PC-3 (cell line): ENCODE results near the gene CRTC1. TPM values are rescaled to one million over a fixed set of nuclear protein-coding genes. Genes with fewer than 3 reads are reported as not detected.

ENCODE experiments used
- ATAC-seq: fragments of 200-7000 bp; cut with Tn5 transposase; 2 replicates; pipeline ENCODE4 v1.9.1; 2020; ENCODE audit warnings: mild to moderate bottlenecking, moderate library complexity
- BruUV-seq: library from RNA; stranded (reverse); fragments of 400-500 nt; replicated peaks from 2 replicates; lab custom pipeline; 2021; lab: Mats Ljungman, UMichigan
- CTCF ChIA-PET: fragments of 300-600 bp; sonication (Branson Sonifier 250); formaldehyde crosslinking; loops from one replicate; lab custom pipeline; 2022; ENCODE audit warnings: antibody characterized with exemption; lab: Charles Lee
- POLR2A ChIA-PET: fragments of 300-600 bp; sonication (Branson Sonifier 250); formaldehyde crosslinking; loops from one replicate; lab custom pipeline; 2022; ENCODE audit warnings: antibody characterized with exemption; ENCODE audit not compliant: unreplicated experiment; lab: Charles Lee
- DNase-seq: peaks from one replicate; pipeline ENCODE4 v3.0.0-alpha.2; 2015
- H2AFZ ChIP-seq: fragments of 300-600 bp; sonication (generic); 2 replicates; pipeline ENCODE4 v1.6.0; 2016; ENCODE audit warnings: antibody characterized with exemption, low read length
- H3F3A ChIP-seq: fragments of 300-600 bp; sonication (generic); one replicate; pipeline ENCODE4 v1.6.0; 2017; ENCODE audit warnings: antibody characterized with exemption, low read length, control low read depth, mild to moderate bottlenecking; ENCODE audit not compliant: unreplicated experiment
- H3K27ac ChIP-seq: fragments of 300-600 bp; sonication (generic); 2 replicates; pipeline ENCODE4 v1.5.1; 2016; ENCODE audit warnings: mild to moderate bottlenecking, low read length
- H3K27me3 ChIP-seq: fragments of 300-600 bp; sonication (generic); 2 replicates; pipeline ENCODE4 v1.6.1; 2016; ENCODE audit warnings: low read length, mixed read lengths
- H3K36me3 ChIP-seq: fragments of 300-600 bp; sonication (generic); 2 replicates; pipeline ENCODE4 v1.6.1; 2016; ENCODE audit warnings: low read depth, mixed run types, low read length, mixed read lengths
- H3K4me1 ChIP-seq: fragments of 300-600 bp; sonication (generic); 2 replicates; pipeline ENCODE4 v1.5.1; 2016; ENCODE audit warnings: low read length; ENCODE audit not compliant: insufficient read depth
- H3K4me2 ChIP-seq: fragments of 300-600 bp; sonication (generic); 2 replicates; pipeline ENCODE4 v1.6.0; 2016; ENCODE audit warnings: low read length
- H3K4me3 ChIP-seq: fragments of 300-600 bp; sonication (generic); 2 replicates; pipeline ENCODE4 v1.5.1; 2016; ENCODE audit warnings: mild to moderate bottlenecking, low read length, mixed read lengths
- H3K79me2 ChIP-seq: fragments of 300-600 bp; sonication (generic); 2 replicates; pipeline ENCODE4 v1.6.1; 2017; ENCODE audit warnings: low read length, mixed read lengths
- H3K9ac ChIP-seq: fragments of 300-600 bp; sonication (generic); 2 replicates; pipeline ENCODE4 v1.6.0; 2016; ENCODE audit warnings: mild to moderate bottlenecking, low read length
- H3K9me2 ChIP-seq: fragments of 300-600 bp; sonication (generic); replicated peaks from 2 replicates; pipeline ENCODE4 v1.6.1; 2016; ENCODE audit warnings: mixed run types, low read length, mixed read lengths
- H3K9me3 ChIP-seq: fragments of 300-600 bp; sonication (generic); 2 replicates; pipeline ENCODE4 v1.6.1; 2016; ENCODE audit warnings: low read length, mixed read lengths
- H4K20me1 ChIP-seq: fragments of 300-600 bp; sonication (generic); 2 replicates; pipeline ENCODE4 v1.6.1; 2016; ENCODE audit warnings: low read length, mixed read lengths
- EZH2 ChIP-seq: fragments of 300-600 bp; sonication (generic); IDR thresholded peaks from one replicate; pipeline ENCODE4 v1.6.1; 2017; ENCODE audit warnings: antibody characterized with exemption, mild to moderate bottlenecking, low read length; ENCODE audit not compliant: unreplicated experiment
- EZH2phosphoT487 ChIP-seq: fragments of 300-600 bp; sonication (generic); IDR thresholded peaks from 2 replicates; pipeline ENCODE4 v1.6.1; 2018; ENCODE audit warnings: mild to moderate bottlenecking, antibody characterized with exemption, low read length, borderline replicate concordance
- intact Hi-C: fragments of 100-400 bp; cut with micrococcal nuclease; formaldehyde crosslinking; loops from 2 replicates; pipeline ENCODE4 v1.9.0; 2023
- total RNA-seq: library from RNA; depleted of rRNA; stranded (reverse); fragments of >200 nt; gene quantifications from 2 replicates; pipeline ENCODE4 v1.2.3, GENCODE V29; 2014
- TF ChIP-seq, protein P1 (sequence below): fragments of 300-600 bp; sonication (generic); conservative IDR thresholded peaks from 2 replicates; pipeline ENCODE4 v1.5.1; 2017; ENCODE audit warnings: antibody characterized with exemption, low read depth, mild to moderate bottlenecking, low read length

CRTC1 gene
- total RNA-seq, 1 experiment from 2014 or later = 6.7 TPM

DNA sequence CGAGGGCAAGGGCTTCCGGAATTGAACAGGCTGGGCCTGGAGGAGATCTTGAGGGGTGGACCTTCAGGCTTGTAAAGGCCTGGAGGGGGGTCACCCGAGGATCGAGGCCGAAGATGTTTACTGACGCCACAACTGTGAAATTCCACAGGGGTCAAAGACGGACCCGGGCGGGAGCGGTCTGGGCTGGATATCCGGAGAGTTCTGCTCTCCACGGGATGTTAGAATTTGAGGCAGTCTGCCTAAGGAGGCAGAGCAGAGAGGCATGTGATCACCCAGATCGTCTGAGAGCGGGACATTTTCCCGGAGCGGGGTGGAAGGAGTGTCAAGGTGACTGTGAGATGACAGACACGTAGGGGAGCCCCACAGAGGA is 33.5 kb upstream of the CRTC1 start:
- TF ChIP-seq EZH2phosphoT487 = no peak
- TF ChIP-seq, protein P1, sequence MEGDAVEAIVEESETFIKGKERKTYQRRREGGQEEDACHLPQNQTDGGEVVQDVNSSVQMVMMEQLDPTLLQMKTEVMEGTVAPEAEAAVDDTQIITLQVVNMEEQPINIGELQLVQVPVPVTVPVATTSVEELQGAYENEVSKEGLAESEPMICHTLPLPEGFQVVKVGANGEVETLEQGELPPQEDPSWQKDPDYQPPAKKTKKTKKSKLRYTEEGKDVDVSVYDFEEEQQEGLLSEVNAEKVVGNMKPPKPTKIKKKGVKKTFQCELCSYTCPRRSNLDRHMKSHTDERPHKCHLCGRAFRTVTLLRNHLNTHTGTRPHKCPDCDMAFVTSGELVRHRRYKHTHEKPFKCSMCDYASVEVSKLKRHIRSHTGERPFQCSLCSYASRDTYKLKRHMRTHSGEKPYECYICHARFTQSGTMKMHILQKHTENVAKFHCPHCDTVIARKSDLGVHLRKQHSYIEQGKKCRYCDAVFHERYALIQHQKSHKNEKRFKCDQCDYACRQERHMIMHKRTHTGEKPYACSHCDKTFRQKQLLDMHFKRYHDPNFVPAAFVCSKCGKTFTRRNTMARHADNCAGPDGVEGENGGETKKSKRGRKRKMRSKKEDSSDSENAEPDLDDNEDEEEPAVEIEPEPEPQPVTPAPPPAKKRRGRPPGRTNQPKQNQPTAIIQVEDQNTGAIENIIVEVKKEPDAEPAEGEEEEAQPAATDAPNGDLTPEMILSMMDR = no peak
- TF ChIP-seq EZH2 = no peak
- no peaks in the 10 kb centered on the region for H3F3A ChIP-seq
- H3K4me1 ChIP-seq = no peaks in the 10 kb centered on the region
- H3K4me3 ChIP-seq = no peak overlapping the region
- CTCF ChIA-PET = no interaction called here
- no peaks in the 10 kb centered on the region for H3K27me3 ChIP-seq
- DNase-seq (no peak), ATAC-seq (no peak)
- H3K9me3 ChIP-seq = no peaks in the 10 kb centered on the region
- no peak overlapping the region for H3K4me2 ChIP-seq
- H3K9ac ChIP-seq = no peak overlapping the region
- H3K36me3 ChIP-seq = no peaks in the 10 kb centered on the region
- intact Hi-C loops = no loop called here
- no peak overlapping the region for H3K27ac ChIP-seq
- H3K79me2 ChIP-seq = peaks cover 10% of the 10 kb centered on the region
- H3K9me2 ChIP-seq = no peaks in the 10 kb centered on the region
- POLR2A ChIA-PET = no interaction called here
- BruUV-seq = no TSS peak
- no peak overlapping the region for H2AFZ ChIP-seq
- H4K20me1 ChIP-seq = no peaks in the 10 kb centered on the region

DNA sequence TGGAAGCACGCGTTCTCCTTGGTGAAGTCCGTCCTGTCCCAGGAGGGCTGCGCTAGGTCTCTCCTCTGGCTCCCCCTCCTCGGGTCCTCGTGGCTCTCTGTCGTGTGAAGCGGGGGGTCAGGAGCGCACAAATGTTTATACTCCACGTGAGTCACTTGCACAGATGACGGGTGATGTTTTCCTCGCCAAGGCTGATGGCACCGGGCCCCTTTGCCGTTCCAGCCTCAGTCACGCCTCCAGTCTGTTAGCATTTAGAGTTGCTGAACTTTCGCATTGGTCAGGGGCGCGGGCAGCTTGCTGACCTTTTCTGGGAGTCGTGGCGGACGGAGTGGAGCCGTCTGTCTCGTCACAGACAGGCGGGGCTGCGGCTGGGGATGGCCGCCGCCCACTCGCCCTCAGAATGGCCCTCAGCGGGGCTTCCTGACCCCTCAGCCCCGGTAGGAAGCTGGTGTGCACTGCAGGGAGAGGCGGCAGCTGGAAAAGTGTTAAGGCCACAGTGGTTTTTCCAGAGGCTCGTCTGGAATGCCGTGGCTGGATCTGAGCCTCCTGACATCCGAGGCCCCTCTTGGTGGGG is 32.9 kb upstream of the CRTC1 start:
- no peaks in the 10 kb centered on the region for H3K9me2 ChIP-seq
- intact Hi-C loops = no loop called here
- ChIA-PET CTCF (no interaction called here), POLR2A (no interaction called here)
- no peaks in the 10 kb centered on the region for H3K9me3 ChIP-seq
- no peak overlapping the region for H2AFZ ChIP-seq
- no peaks in the 10 kb centered on the region for H3K36me3 ChIP-seq
- H3K27me3 ChIP-seq = no peaks in the 10 kb centered on the region
- no peaks in the 10 kb centered on the region for H3K4me1 ChIP-seq
- no TSS peak for BruUV-seq
- H3K4me3 ChIP-seq = no peak overlapping the region
- H3K27ac ChIP-seq = no peak overlapping the region
- no peak for TF ChIP-seq EZH2phosphoT487
- no peak for TF ChIP-seq EZH2
- TF ChIP-seq, protein P1 = no peak
- no peak for DNase-seq
- ATAC-seq = no peak
- H3K9ac ChIP-seq = no peak overlapping the region
- no peak overlapping the region for H3K4me2 ChIP-seq
- H3K79me2 ChIP-seq = peaks cover 4% of the 10 kb centered on the region; the same call in 1 of the 2 replicates
- H4K20me1 ChIP-seq = no peaks in the 10 kb centered on the region
- H3F3A ChIP-seq = no peaks in the 10 kb centered on the region

DNA sequence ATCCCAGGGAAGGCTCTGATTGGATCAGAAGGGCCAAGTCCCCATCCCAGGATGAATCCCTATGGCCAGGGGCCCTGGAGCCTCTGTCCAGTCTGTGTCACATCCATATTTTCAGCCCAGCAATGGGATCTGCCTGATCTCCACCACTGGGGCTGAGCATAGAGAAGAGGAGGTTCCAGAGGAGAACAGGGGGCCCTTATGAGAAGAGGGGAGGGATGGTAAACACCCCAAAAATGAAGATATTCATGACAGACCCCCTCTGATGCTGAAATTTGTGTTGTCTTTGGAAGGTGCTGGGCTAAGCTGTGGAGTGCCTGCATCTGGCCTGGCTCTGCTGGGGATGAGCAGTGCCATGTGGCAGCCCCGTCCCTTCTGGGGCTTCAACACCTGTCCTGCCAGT is 32.2 kb upstream of the CRTC1 start:
- TF ChIP-seq, protein P1 = no peak
- TF ChIP-seq EZH2phosphoT487 (no peak), EZH2 (no peak)
- Histone ChIP-seq H3K9me3 (no peaks in the 10 kb centered on the region), H3K9ac (no peak overlapping the region), H3K27me3 (no peaks in the 10 kb centered on the region), H3F3A (no peaks in the 10 kb centered on the region), H3K36me3 (no peaks in the 10 kb centered on the region), H3K27ac (no peak overlapping the region), H3K4me3 (no peak overlapping the region), H3K9me2 (no peaks in the 10 kb centered on the region), H3K4me2 (no peak overlapping the region), H3K4me1 (no peaks in the 10 kb centered on the region), H4K20me1 (no peaks in the 10 kb centered on the region), H3K79me2 (peaks cover 2% of the 10 kb centered on the region; the same call in 1 of the 2 replicates), H2AFZ (no peak overlapping the region)
- CTCF ChIA-PET = no interaction called here
- BruUV-seq = no TSS peak
- POLR2A ChIA-PET = no interaction called here
- ATAC-seq = no peak
- intact Hi-C loops = no loop called here
- no peak for DNase-seq
